Right atrium auricular region (tissue), 2 donors: ENCODE results near the gene NDUFA5. TPM values are rescaled to one million over a fixed set of nuclear protein-coding genes. Genes with fewer than 3 reads are reported as not detected.

Source experiments
- DNase-seq: peaks from one replicate; pipeline ENCODE4 v3.0.0-alpha.2; 2019; ENCODE audit warnings: low spot score
- H3K27ac ChIP-seq, 2 donors: fragments of 200-600 bp; sonication (generic); 1 replicate in 1 of 2; 2 replicates in 1 of 2; pipeline ENCODE4 v1.5.1; 2016 to 2019
- H3K27me3 ChIP-seq, 2 donors: fragments of 200-600 bp; sonication (generic); one replicate each; pipeline versions ENCODE4 v1.5.1 to v1.6.0; 2017 to 2019
- H3K36me3 ChIP-seq: fragments of 200-600 bp; sonication (generic); one replicate; pipeline ENCODE4 v1.5.1; 2016
- H3K4me1 ChIP-seq, 2 donors: fragments of 200-600 bp; sonication (generic); one replicate each; pipeline versions ENCODE4 v1.5.1 to v1.6.0; 2017 to 2019
- H3K4me3 ChIP-seq, 2 donors: fragments of 200-600 bp; sonication (generic); 1 replicate in 1 of 2; 2 replicates in 1 of 2; pipeline ENCODE4 v1.5.1; 2017 to 2019; ENCODE audit warnings: mild to moderate bottlenecking in 1 of 2, moderate library complexity in 1 of 2
- H3K9me3 ChIP-seq, 2 donors: fragments of 200-600 bp; sonication (generic); one replicate each; pipeline ENCODE4 v1.5.1; 2019
- total RNA-seq, 2 donors: library from RNA; depleted of rRNA; stranded (reverse); fragments of >200 nt; gene quantifications; one replicate each; pipeline ENCODE4 v1.1.0, GENCODE V29; 2016
- TF ChIP-seq, protein P1 (sequence below), 2 donors: fragments of 200-600 bp; sonication (generic); IDR thresholded peaks; one replicate each; pipeline ENCODE4 v1.5.1; 2019; ENCODE audit warnings: antibody characterized with exemption in 2 of 2

Gene NDUFA5
- total RNA-seq, 2 donors from 2014 or later: 110 to 227 TPM

- no peak overlapping the region for H3K27ac ChIP-seq
- no peaks in the 10 kb centered on the region for H3K36me3 ChIP-seq
- H3K4me1 ChIP-seq: no peaks in the 10 kb centered on the region
- H3K9me3 ChIP-seq: no peaks in the 10 kb centered on the region
- TF ChIP-seq, protein P1, sequence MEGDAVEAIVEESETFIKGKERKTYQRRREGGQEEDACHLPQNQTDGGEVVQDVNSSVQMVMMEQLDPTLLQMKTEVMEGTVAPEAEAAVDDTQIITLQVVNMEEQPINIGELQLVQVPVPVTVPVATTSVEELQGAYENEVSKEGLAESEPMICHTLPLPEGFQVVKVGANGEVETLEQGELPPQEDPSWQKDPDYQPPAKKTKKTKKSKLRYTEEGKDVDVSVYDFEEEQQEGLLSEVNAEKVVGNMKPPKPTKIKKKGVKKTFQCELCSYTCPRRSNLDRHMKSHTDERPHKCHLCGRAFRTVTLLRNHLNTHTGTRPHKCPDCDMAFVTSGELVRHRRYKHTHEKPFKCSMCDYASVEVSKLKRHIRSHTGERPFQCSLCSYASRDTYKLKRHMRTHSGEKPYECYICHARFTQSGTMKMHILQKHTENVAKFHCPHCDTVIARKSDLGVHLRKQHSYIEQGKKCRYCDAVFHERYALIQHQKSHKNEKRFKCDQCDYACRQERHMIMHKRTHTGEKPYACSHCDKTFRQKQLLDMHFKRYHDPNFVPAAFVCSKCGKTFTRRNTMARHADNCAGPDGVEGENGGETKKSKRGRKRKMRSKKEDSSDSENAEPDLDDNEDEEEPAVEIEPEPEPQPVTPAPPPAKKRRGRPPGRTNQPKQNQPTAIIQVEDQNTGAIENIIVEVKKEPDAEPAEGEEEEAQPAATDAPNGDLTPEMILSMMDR (IDR thresholded peaks at IDR 0.05): no peak
- no peak for DNase-seq
- no peak overlapping the region for H3K4me3 ChIP-seq
- no peaks in the 10 kb centered on the region for H3K27me3 ChIP-seq
Observed at GRCh38 chr7:123571187-123571586, 13.6 kb upstream of the NDUFA5 start.

DNA sequence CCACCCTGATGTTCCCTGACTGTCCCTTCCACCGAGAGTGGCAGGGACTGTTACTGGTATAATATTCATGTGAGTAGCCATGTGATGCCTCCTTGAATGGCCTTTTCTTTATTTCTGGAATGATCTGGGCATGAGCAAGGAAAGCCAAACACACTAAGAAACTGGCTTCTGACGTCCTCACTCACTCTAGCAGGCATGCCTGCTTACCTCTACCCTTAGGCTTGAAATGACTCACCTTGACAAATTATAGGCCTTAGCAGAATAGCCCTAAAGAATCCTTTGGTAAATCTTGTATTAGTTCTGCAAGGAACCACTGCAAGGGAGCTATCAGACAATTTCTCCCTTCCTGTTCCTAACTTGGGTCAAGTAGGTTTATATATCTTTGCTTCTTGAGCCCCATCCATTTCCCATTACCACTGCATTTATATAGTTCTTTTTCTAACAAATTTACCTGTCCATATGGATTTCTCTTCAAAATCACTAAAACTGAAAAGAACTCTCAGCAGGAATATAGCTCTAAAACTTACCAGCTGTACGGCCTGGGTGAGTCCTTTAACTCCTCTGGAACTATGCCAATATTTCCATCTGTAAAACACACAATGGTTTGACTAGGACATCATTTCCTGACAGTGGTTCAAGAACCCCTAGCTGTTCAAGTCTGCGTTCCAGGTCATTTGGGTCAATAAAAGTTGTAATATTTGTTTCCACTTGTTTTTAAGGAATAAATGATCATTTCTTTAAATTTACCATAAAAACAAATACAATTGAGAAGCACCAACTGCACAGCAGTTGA lies 13.0 kb upstream of the NDUFA5 start:
- H3K4me3 ChIP-seq: no peak overlapping the region
- H3K9me3 ChIP-seq: no peaks in the 10 kb centered on the region
- no peaks in the 10 kb centered on the region for H3K36me3 ChIP-seq
- no peaks in the 10 kb centered on the region for H3K4me1 ChIP-seq
- no peak for DNase-seq
- no peak overlapping the region for H3K27ac ChIP-seq
- TF ChIP-seq, protein P1 (IDR thresholded peaks at IDR 0.05): no peak
- no peaks in the 10 kb centered on the region for H3K27me3 ChIP-seq

DNA sequence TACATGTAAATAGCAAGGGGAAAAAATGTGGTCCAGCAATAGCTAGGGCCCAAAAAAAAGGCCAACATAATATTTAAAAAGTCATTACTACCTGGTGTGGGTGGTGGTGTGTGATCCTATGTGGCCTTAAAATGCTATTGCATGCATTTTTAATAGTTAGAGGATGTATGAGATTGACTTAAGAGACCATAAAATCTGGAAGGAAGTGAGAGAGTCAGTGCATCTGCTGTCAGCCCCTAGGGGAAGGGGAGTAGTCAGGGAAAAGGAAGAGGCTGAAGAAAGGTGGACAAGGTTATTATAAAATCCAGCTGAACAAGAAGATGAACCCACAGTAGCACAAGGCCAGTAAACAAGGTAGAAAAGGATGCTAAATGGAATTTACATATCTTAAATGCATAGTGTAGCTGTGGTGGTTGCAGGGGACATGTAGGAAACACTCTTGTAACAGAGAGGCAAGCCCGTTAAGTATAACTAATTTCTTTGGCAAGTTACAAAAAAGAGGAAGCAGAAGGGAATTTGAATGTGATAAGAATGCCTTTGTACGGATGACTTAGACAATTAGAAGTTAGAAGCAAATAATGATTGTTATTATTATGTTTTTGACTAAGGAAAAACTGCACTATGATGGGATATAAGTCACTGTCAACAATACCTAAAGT lies 11.9 kb upstream of the NDUFA5 start:
- Histone ChIP-seq H3K4me1 (no peaks in the 10 kb centered on the region), H3K36me3 (no peaks in the 10 kb centered on the region), H3K27me3 (no peaks in the 10 kb centered on the region), H3K4me3 (no peak overlapping the region), H3K27ac (no peak overlapping the region), H3K9me3 (no peaks in the 10 kb centered on the region)
- DNase-seq: no peak
- TF ChIP-seq, protein P1 (IDR thresholded peaks at IDR 0.05): no peak

DNA sequence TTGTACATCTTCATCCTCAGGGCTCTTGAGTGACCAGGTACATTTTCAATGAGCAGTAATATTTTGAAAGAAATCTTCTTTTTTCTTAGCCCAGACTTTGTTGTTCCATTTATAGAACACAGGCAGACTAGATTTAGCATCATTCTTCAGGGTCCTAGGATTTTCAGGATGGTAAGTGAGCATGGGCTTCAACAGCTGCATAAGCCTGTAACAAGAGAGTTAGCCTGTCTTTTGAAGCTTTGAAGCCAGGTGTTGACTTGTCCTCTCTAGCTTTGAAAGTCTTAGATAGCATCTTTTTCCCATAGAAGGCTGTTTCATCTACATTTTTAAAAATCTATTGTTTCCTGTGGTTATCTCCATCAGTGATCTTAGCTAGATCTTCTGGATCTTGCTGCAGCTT lies 4.5 kb upstream of the NDUFA5 start:
- DNase-seq: no peak
- no peaks in the 10 kb centered on the region for H3K9me3 ChIP-seq

GRCh38 chr7:123558289-123558874 lies 764 bp upstream of the NDUFA5 start:
- DNase-seq: no peak
- TF ChIP-seq, protein P1 (IDR thresholded peaks at IDR 0.05): no peak
- Histone ChIP-seq H3K27me3 (no peaks in the 10 kb centered on the region), H3K27ac (peak overlapping the region; percentile 92 to 93), H3K36me3 (no peaks in the 10 kb centered on the region), H3K4me1 (peaks cover 0 to 33% of the 10 kb centered on the region in 2 donors), H3K9me3 (no peaks in the 10 kb centered on the region), H3K4me3 (peak overlapping the region; percentile 80 to 88)

More for the DNA sequence above, 4.5 kb upstream of the NDUFA5 start:
- Histone ChIP-seq H3K27me3 (no peaks in the 10 kb centered on the region), H3K36me3 (no peaks in the 10 kb centered on the region), H3K4me1 (no peaks in the 10 kb centered on the region), H3K4me3 (no peak overlapping the region), H3K27ac (no peak overlapping the region)
- TF ChIP-seq, protein P1 (IDR thresholded peaks at IDR 0.05): no peak
